ENCODE measurements around the gene C2CD4A.
A peak's percentile ranks its signal among the peaks of the same experiment; 100 is the strongest.

The C2CD4A gene

GRCh38 chr15:62059108-62059815, 7.5 kb upstream of the C2CD4A start:
- H3K27ac ChIP-seq, result peak overlapping the region in 20 of 21 experiments; percentile 71 to 98 (median 93)

GRCh38 chr15:62059816-62060112, 7.0 kb upstream of the C2CD4A start:
- peak overlapping the region; percentile 71 to 98 (median 93) for H3K27ac ChIP-seq
- peak overlapping the region; percentile 81 to 95 (median 92) for H3K4me3 ChIP-seq

More at GRCh38 chr15:62059108-62059815, 7.5 kb upstream of the C2CD4A start:
- peak overlapping the region; percentile 81 to 95 (median 92) for H3K4me3 ChIP-seq

GRCh38 chr15:62060113-62060895, 6.5 kb upstream of the C2CD4A start, which contains the start of gene VPS13C:
Gene VPS13C, minus strand, starts transcription at chr15:62060447. Its CDS starts 73 bp downstream, at chr15:62060374.
- Histone ChIP-seq H3K4me3 (peak within 1 kb of the TSS; percentile 81 to 95 (median 92)), H3K27ac (peak within 1 kb of the TSS; percentile 71 to 98 (median 93))

- H3K27ac ChIP-seq, result peak overlapping the region in 19 of 21 experiments; percentile 3 to 98 (median 93)
- H3K4me3 ChIP-seq, result peak overlapping the region; percentile 81 to 95 (median 92)
Observed at GRCh38 chr15:62060896-62061280, 5.9 kb upstream of the C2CD4A start.

GRCh38 chr15:62063825-62064635, 2.7 kb upstream of the C2CD4A start:
- H3K4me3 ChIP-seq, result no peak overlapping the region
- H3K27ac ChIP-seq, result peak overlapping the region in 1 of 21 experiments; percentile 31

GRCh38 chr15:62067448-62068044, 769 bp downstream of the C2CD4A start:
- H3K27ac ChIP-seq, result peak overlapping the region in 5 of 21 experiments; percentile 14 to 74 (median 37)
- peak overlapping the region; percentile 27 to 55 (median 48) for H3K4me3 ChIP-seq

GRCh38 chr15:62068071-62068809, 1.5 kb downstream of the C2CD4A start:
- H3K4me3 ChIP-seq, result peak overlapping the region; percentile 42 to 55 (median 48)
- peak overlapping the region in 11 of 21 experiments; percentile 8 to 82 (median 55) for H3K27ac ChIP-seq

- Histone ChIP-seq H3K4me3 (peak overlapping the region; percentile 42 to 55 (median 48)), H3K27ac (peak overlapping the region in 10 of 21 experiments; percentile 8 to 82 (median 58))
Observed at GRCh38 chr15:62068810-62069167, 2.0 kb downstream of the C2CD4A start.

GRCh38 chr15:62069551-62069950, 2.8 kb downstream of the C2CD4A start:
- Histone ChIP-seq H3K27ac (no peak overlapping the region), H3K4me3 (no peak overlapping the region)

- Histone ChIP-seq H3K27ac (no peak overlapping the region), H3K4me3 (no peak overlapping the region)
Observed at GRCh38 chr15:62071711-62072308, 5.0 kb downstream of the C2CD4A start.

- peak overlapping the region in 6 of 21 experiments; percentile 13 to 61 (median 44) for H3K27ac ChIP-seq
- H3K4me3 ChIP-seq, result no peak overlapping the region
Observed at GRCh38 chr15:62075595-62076277, 9.0 kb downstream of the C2CD4A start.

GRCh38 chr15:62079594-62079993, 12.8 kb downstream of the C2CD4A start:
- no peak overlapping the region for H3K27ac ChIP-seq
- no peak overlapping the region for H3K4me3 ChIP-seq

GRCh38 chr15:62083194-62084154, 16.7 kb downstream of the C2CD4A start:
- no peak overlapping the region for H3K27ac ChIP-seq
- H3K4me3 ChIP-seq, result no peak overlapping the region

- no peak overlapping the region for H3K27ac ChIP-seq
- H3K4me3 ChIP-seq, result no peak overlapping the region
Observed at GRCh38 chr15:62085740-62086139, 19.0 kb downstream of the C2CD4A start.

GRCh38 chr15:62087671-62088352, 21.0 kb downstream of the C2CD4A start:
- H3K27ac ChIP-seq, result peak overlapping the region in 2 of 21 experiments; percentile 0 to 42

GRCh38 chr15:62088353-62088693, 21.5 kb downstream of the C2CD4A start:
- H3K4me3 ChIP-seq, result no peak overlapping the region
- peak overlapping the region in 2 of 21 experiments; percentile 0 to 42 for H3K27ac ChIP-seq

More at GRCh38 chr15:62087671-62088352, 21.0 kb downstream of the C2CD4A start:
- H3K4me3 ChIP-seq, result no peak overlapping the region
